Activated CD4-positive, alpha-beta T cell treated with anti-CD3 and anti-CD28 coated beads for 36 hours (primary cell): ENCODE data around the gene NRXN3. TPM values are rescaled to one million over a fixed set of nuclear protein-coding genes. Genes with fewer than 3 reads are reported as not detected.

ENCODE experiments used
- ATAC-seq: fragments of 200-7000 bp; cut with Tn5 transposase; one replicate; pipeline ENCODE4 v1.10.0; 2021; ENCODE audit warnings: mild to moderate bottlenecking, moderate library complexity
- CTCF ChIA-PET: fragments of 350-600 bp; sonication (Branson Sonifier 250); formaldehyde crosslinking; loops from one replicate; lab custom pipeline; 2021; ENCODE audit warnings: antibody characterized with exemption; lab: Charles Lee
- POLR2A ChIA-PET: fragments of 350-600 bp; sonication (Branson Sonifier 250); formaldehyde crosslinking; loops from one replicate; lab custom pipeline; 2021; ENCODE audit warnings: antibody characterized with exemption, inconsistent platforms; lab: Charles Lee
- DNase-seq: peaks from one replicate; pipeline ENCODE4 v3.0.0-alpha.2; 2020
- H3K27ac Mint-ChIP-seq: one replicate; pipeline ENCODE4 v1.8.0; 2021; ENCODE audit warnings: mixed read lengths
- H3K27me3 Mint-ChIP-seq: one replicate; pipeline ENCODE4 v1.8.0; 2021; ENCODE audit warnings: mixed read lengths
- H3K36me3 Mint-ChIP-seq: one replicate; pipeline ENCODE4 v1.8.0; 2021; ENCODE audit warnings: low read depth, mixed read lengths
- H3K4me1 Mint-ChIP-seq: one replicate; pipeline ENCODE4 v1.8.0; 2021; ENCODE audit warnings: mixed read lengths
- H3K4me3 Mint-ChIP-seq: one replicate; pipeline ENCODE4 v1.8.0; 2021; ENCODE audit warnings: mild to moderate bottlenecking, moderate library complexity, mixed read lengths
- H3K9me3 Mint-ChIP-seq: one replicate; pipeline ENCODE4 v1.8.0; 2021; ENCODE audit warnings: low read depth, mixed read lengths
- intact Hi-C, 2 experiments: fragments of 100-400 bp; cut with DNase I in 1 of 2; cut with micrococcal nuclease in 1 of 2; formaldehyde crosslinking; loops; one replicate each; pipeline versions ENCODE4 v1.14.2 to v1.15.1; 2022 to 2024; cut with DNase I, micrococcal nuclease
- total RNA-seq, 2 experiments: library from RNA; stranded (reverse); gene quantifications; one replicate each; pipeline ENCODE4 v1.2.3, GENCODE V29; 2021

NRXN3 gene
- total RNA-seq, 2 experiments from 2014 or later, result not detected

GRCh38 chr14:79487632-79488031 is 1317.5 kb downstream of the NRXN3 start:
- CTCF ChIA-PET, result no interaction called here
- no peak for DNase-seq
- Mint-ChIP-seq H3K9me3 (peaks cover 4% of the 10 kb centered on the region), H3K36me3 (no peaks in the 10 kb centered on the region), H3K27me3 (no peaks in the 10 kb centered on the region), H3K4me3 (no peak overlapping the region), H3K4me1 (no peaks in the 10 kb centered on the region), H3K27ac (no peak overlapping the region)
- POLR2A ChIA-PET, result no interaction called here
- no peak for ATAC-seq
- intact Hi-C loops, result no loop called here

- Mint-ChIP-seq H3K27ac (no peak overlapping the region), H3K27me3 (no peaks in the 10 kb centered on the region), H3K9me3 (peaks cover 4% of the 10 kb centered on the region), H3K4me1 (no peaks in the 10 kb centered on the region), H3K36me3 (no peaks in the 10 kb centered on the region), H3K4me3 (no peak overlapping the region)
- DNase-seq (no peak), ATAC-seq (no peak)
- ChIA-PET CTCF (no interaction called here), POLR2A (no interaction called here)
- intact Hi-C loops, result no loop called here
Observed at GRCh38 chr14:79491161-79491560, 1321.0 kb downstream of the NRXN3 start.

GRCh38 chr14:79493081-79493645 is 1323.0 kb downstream of the NRXN3 start:
- DNase-seq (no peak), ATAC-seq (no peak)
- H3K27me3 Mint-ChIP-seq, result no peaks in the 10 kb centered on the region
- no peak overlapping the region for H3K27ac Mint-ChIP-seq
- CTCF ChIA-PET, result no interaction called here
- intact Hi-C loops, result no loop called here
- H3K4me3 Mint-ChIP-seq, result no peak overlapping the region
- no peaks in the 10 kb centered on the region for H3K4me1 Mint-ChIP-seq
- POLR2A ChIA-PET, result no interaction called here
- H3K36me3 Mint-ChIP-seq, result no peaks in the 10 kb centered on the region
- H3K9me3 Mint-ChIP-seq, result peaks cover 3% of the 10 kb centered on the region

GRCh38 chr14:79496701-79497100 is 1326.5 kb downstream of the NRXN3 start:
- H3K36me3 Mint-ChIP-seq, result no peaks in the 10 kb centered on the region
- POLR2A ChIA-PET, result no interaction called here
- no peak for ATAC-seq
- intact Hi-C loops, result no loop called here
- H3K4me1 Mint-ChIP-seq, result no peaks in the 10 kb centered on the region
- H3K27me3 Mint-ChIP-seq, result no peaks in the 10 kb centered on the region
- H3K4me3 Mint-ChIP-seq, result no peak overlapping the region
- H3K27ac Mint-ChIP-seq, result no peak overlapping the region
- CTCF ChIA-PET, result no interaction called here
- no peak for DNase-seq
- H3K9me3 Mint-ChIP-seq, result no peaks in the 10 kb centered on the region

- DNase-seq, result no peak
- ChIA-PET POLR2A (no interaction called here), CTCF (no interaction called here)
- H3K4me3 Mint-ChIP-seq, result no peak overlapping the region
- intact Hi-C loops, result no loop called here
- no peaks in the 10 kb centered on the region for H3K36me3 Mint-ChIP-seq
- no peak for ATAC-seq
- no peaks in the 10 kb centered on the region for H3K9me3 Mint-ChIP-seq
- no peak overlapping the region for H3K27ac Mint-ChIP-seq
- no peaks in the 10 kb centered on the region for H3K4me1 Mint-ChIP-seq
- no peaks in the 10 kb centered on the region for H3K27me3 Mint-ChIP-seq
Observed at GRCh38 chr14:79500489-79500888, 1330.3 kb downstream of the NRXN3 start.

- no peaks in the 10 kb centered on the region for H3K27me3 Mint-ChIP-seq
- intact Hi-C loops, result no loop called here
- H3K4me3 Mint-ChIP-seq, result no peak overlapping the region
- DNase-seq, result no peak
- ChIA-PET POLR2A (interaction anchor here (0.6 kb wide), 1 partner anchor 193 kb away, joined by 4 read pairs; no protein-coding TSS in a partner anchor), CTCF (interaction anchor here (0.5 kb wide), 1 partner anchor 1368 kb away, joined by 3 read pairs; no protein-coding TSS in a partner anchor)
- ATAC-seq, result no peak
- H3K9me3 Mint-ChIP-seq, result no peaks in the 10 kb centered on the region
- H3K4me1 Mint-ChIP-seq, result no peaks in the 10 kb centered on the region
- no peaks in the 10 kb centered on the region for H3K36me3 Mint-ChIP-seq
- no peak overlapping the region for H3K27ac Mint-ChIP-seq
Observed at GRCh38 chr14:79502136-79502750, 1332.1 kb downstream of the NRXN3 start.

GRCh38 chr14:79502751-79503148 is 1332.6 kb downstream of the NRXN3 start:
- Mint-ChIP-seq H3K36me3 (no peaks in the 10 kb centered on the region), H3K27me3 (no peaks in the 10 kb centered on the region), H3K27ac (no peak overlapping the region), H3K9me3 (no peaks in the 10 kb centered on the region), H3K4me1 (no peaks in the 10 kb centered on the region), H3K4me3 (no peak overlapping the region)
- intact Hi-C loops, result no loop called here
- ChIA-PET POLR2A (no interaction called here), CTCF (interaction anchor here (0.5 kb wide), 1 partner anchor 1368 kb away, joined by 3 read pairs; no protein-coding TSS in a partner anchor)
- ATAC-seq (no peak), DNase-seq (no peak)

GRCh38 chr14:79510659-79511058 is 1340.5 kb downstream of the NRXN3 start:
- H3K27me3 Mint-ChIP-seq, result no peaks in the 10 kb centered on the region
- H3K4me1 Mint-ChIP-seq, result no peaks in the 10 kb centered on the region
- no peaks in the 10 kb centered on the region for H3K9me3 Mint-ChIP-seq
- ChIA-PET POLR2A (no interaction called here), CTCF (interaction anchor here (0.6 kb wide), 1 partner anchor 437 kb away, joined by 3 read pairs; no protein-coding TSS in a partner anchor)
- H3K4me3 Mint-ChIP-seq, result no peak overlapping the region
- DNase-seq (no peak), ATAC-seq (no peak)
- no peak overlapping the region for H3K27ac Mint-ChIP-seq
- intact Hi-C loops, result no loop called here
- no peaks in the 10 kb centered on the region for H3K36me3 Mint-ChIP-seq

GRCh38 chr14:79511146-79511545 is 1341.0 kb downstream of the NRXN3 start:
- DNase-seq, result no peak
- Mint-ChIP-seq H3K4me3 (no peak overlapping the region), H3K9me3 (no peaks in the 10 kb centered on the region), H3K27ac (no peak overlapping the region), H3K36me3 (no peaks in the 10 kb centered on the region), H3K4me1 (no peaks in the 10 kb centered on the region), H3K27me3 (no peaks in the 10 kb centered on the region)
- intact Hi-C loops, result no loop called here
- POLR2A ChIA-PET, result no interaction called here
- ATAC-seq, result no peak
- CTCF ChIA-PET, result interaction anchor here (0.6 to 0.9 kb wide), 2 partner anchors 23 to 34 kb away, joined by 3 to 4 read pairs; no protein-coding TSS in a partner anchor

- H3K4me3 Mint-ChIP-seq, result no peak overlapping the region
- H3K27me3 Mint-ChIP-seq, result no peaks in the 10 kb centered on the region
- intact Hi-C loops, result no loop called here
- H3K27ac Mint-ChIP-seq, result no peak overlapping the region
- no peak for ATAC-seq
- CTCF ChIA-PET, result no interaction called here
- no peak for DNase-seq
- H3K4me1 Mint-ChIP-seq, result no peaks in the 10 kb centered on the region
- H3K9me3 Mint-ChIP-seq, result no peaks in the 10 kb centered on the region
- H3K36me3 Mint-ChIP-seq, result no peaks in the 10 kb centered on the region
- POLR2A ChIA-PET, result no interaction called here
Observed at GRCh38 chr14:79513446-79513845, 1343.3 kb downstream of the NRXN3 start.

- ATAC-seq, result no peak
- DNase-seq, result no peak
- Mint-ChIP-seq H3K27ac (no peak overlapping the region), H3K27me3 (no peaks in the 10 kb centered on the region), H3K9me3 (no peaks in the 10 kb centered on the region), H3K36me3 (no peaks in the 10 kb centered on the region), H3K4me1 (no peaks in the 10 kb centered on the region), H3K4me3 (no peak overlapping the region)
- CTCF ChIA-PET, result no interaction called here
- intact Hi-C loops, result no loop called here
- POLR2A ChIA-PET, result no interaction called here
Observed at GRCh38 chr14:79514700-79515099, 1344.5 kb downstream of the NRXN3 start.

GRCh38 chr14:79515158-79515557 is 1345.0 kb downstream of the NRXN3 start:
- no peak for ATAC-seq
- Mint-ChIP-seq H3K27me3 (no peaks in the 10 kb centered on the region), H3K4me1 (no peaks in the 10 kb centered on the region), H3K4me3 (no peak overlapping the region), H3K9me3 (no peaks in the 10 kb centered on the region), H3K36me3 (no peaks in the 10 kb centered on the region), H3K27ac (no peak overlapping the region)
- ChIA-PET POLR2A (no interaction called here), CTCF (no interaction called here)
- intact Hi-C loops, result no loop called here
- no peak for DNase-seq
